MM.1S (cell line): ENCODE results near the gene WDR4.

Experiments
- DNase-seq: peaks from one replicate; pipeline ENCODE4 v3.0.0-alpha.2; 2015
- H2AFZ ChIP-seq: fragments of 300-600 bp; sonication (generic); 2 replicates; pipeline ENCODE4 v1.6.0; 2016; ENCODE audit warnings: antibody characterized with exemption, low read length
- H3F3A ChIP-seq: fragments of 300-600 bp; sonication (generic); 2 replicates; pipeline ENCODE4 v1.6.1; 2016; ENCODE audit warnings: mild to moderate bottlenecking, antibody characterized with exemption, low read length, moderate library complexity, mixed read lengths; ENCODE audit not compliant: insufficient read depth
- H3K27ac ChIP-seq: fragments of 300-600 bp; sonication (generic); 2 replicates; pipeline ENCODE4 v1.5.1; 2016; ENCODE audit warnings: mild to moderate bottlenecking, low read length
- H3K27me3 ChIP-seq: fragments of 300-600 bp; sonication (generic); replicated peaks from 2 replicates; pipeline ENCODE4 v1.6.0; 2016; ENCODE audit warnings: low read length; ENCODE audit not compliant: insufficient read depth
- H3K36me3 ChIP-seq: fragments of 300-600 bp; sonication (generic); replicated peaks from 2 replicates; pipeline ENCODE4 v1.6.1; 2016; ENCODE audit warnings: mild to moderate bottlenecking, low read length, mixed read lengths; ENCODE audit not compliant: insufficient read depth
- H3K4me1 ChIP-seq: fragments of 300-600 bp; sonication (generic); 2 replicates; pipeline ENCODE4 v1.6.1; 2016; ENCODE audit warnings: low read length, mixed read lengths
- H3K4me2 ChIP-seq: fragments of 300-600 bp; sonication (generic); 2 replicates; pipeline ENCODE4 v1.6.0; 2016; ENCODE audit warnings: low read depth, low read length
- H3K4me3 ChIP-seq: fragments of 300-600 bp; sonication (generic); 2 replicates; pipeline ENCODE4 v1.5.1; 2016; ENCODE audit warnings: low read length, mixed read lengths
- H3K79me2 ChIP-seq: fragments of 300-600 bp; sonication (generic); 2 replicates; pipeline ENCODE4 v1.6.1; 2016; ENCODE audit warnings: mixed run types, low read length, mixed read lengths
- H3K9ac ChIP-seq: fragments of 300-600 bp; sonication (generic); 2 replicates; pipeline ENCODE4 v1.6.1; 2016; ENCODE audit warnings: low read length, mixed read lengths
- H3K9me2 ChIP-seq: fragments of 300-600 bp; sonication (generic); replicated peaks from 2 replicates; pipeline ENCODE4 v1.6.1; 2016; ENCODE audit warnings: mild to moderate bottlenecking, low read length, mixed read lengths; ENCODE audit not compliant: insufficient read depth
- H3K9me3 ChIP-seq: fragments of 300-600 bp; sonication (generic); replicated peaks from 2 replicates; pipeline ENCODE4 v1.6.1; 2016; ENCODE audit warnings: mild to moderate bottlenecking, low read length, mixed read lengths; ENCODE audit not compliant: insufficient read depth
- H4K20me1 ChIP-seq: fragments of 300-600 bp; sonication (generic); 2 replicates; pipeline ENCODE4 v1.6.1; 2016; ENCODE audit warnings: mild to moderate bottlenecking, low read length, moderate library complexity, mixed read lengths; ENCODE audit not compliant: insufficient read depth
- CTCF ChIP-seq: fragments of 300-600 bp; sonication (generic); IDR thresholded peaks from 2 replicates; pipeline ENCODE4 v1.5.1; 2016; ENCODE audit warnings: antibody characterized with exemption, low read length, mixed read lengths
- EZH2 ChIP-seq: fragments of 300-600 bp; sonication (generic); optimal IDR thresholded peaks from 2 replicates; pipeline ENCODE3; 2017; ENCODE audit warnings: low read depth, mild to moderate bottlenecking, antibody characterized with exemption, low read length, mixed read lengths
- EZH2phosphoT487 ChIP-seq: fragments of 300-600 bp; sonication (generic); IDR thresholded peaks from 2 replicates; pipeline ENCODE4 v1.6.1; 2018; ENCODE audit warnings: antibody characterized with exemption, low read length

Gene WDR4

GRCh38 chr21:42861311-42861847, 18.0 kb downstream of the WDR4 start:
- Histone ChIP-seq H3K9me3 (no peaks in the 10 kb centered on the region), H3K36me3 (peaks cover 47% of the 10 kb centered on the region), H4K20me1 (peaks cover 56% of the 10 kb centered on the region), H3K9me2 (no peaks in the 10 kb centered on the region), H3K4me1 (no peaks in the 10 kb centered on the region), H3K27me3 (no peaks in the 10 kb centered on the region), H2AFZ (no peak overlapping the region), H3K9ac (no peak overlapping the region), H3K4me2 (no peak overlapping the region), H3F3A (no peaks in the 10 kb centered on the region), H3K4me3 (no peak overlapping the region), H3K79me2 (peaks cover 95% of the 10 kb centered on the region), H3K27ac (no peak overlapping the region)
- TF ChIP-seq EZH2phosphoT487 (no peak), EZH2 (no peak), CTCF (no peak)
- DNase-seq: no peak

DNA sequence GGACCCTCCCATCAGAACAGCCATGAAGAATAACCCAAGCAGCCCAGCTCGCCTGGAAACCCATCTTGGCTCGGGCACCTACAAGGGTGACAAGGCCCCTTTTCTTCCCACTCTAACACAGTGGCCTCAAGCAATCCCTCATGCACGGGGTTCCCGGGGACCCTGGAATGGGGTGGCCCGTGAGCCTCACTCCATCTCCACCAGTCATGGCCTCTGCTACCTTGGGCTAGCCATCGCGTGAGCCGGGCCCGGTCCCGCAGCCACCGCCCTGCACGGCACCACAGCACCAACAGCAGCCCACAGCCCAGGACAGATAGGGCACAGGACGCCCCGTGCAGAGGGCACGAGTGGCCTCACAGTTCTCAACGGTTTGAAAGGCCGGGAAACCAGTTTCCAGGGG, 19.0 kb downstream of the WDR4 start:
- Histone ChIP-seq H3K4me1 (no peaks in the 10 kb centered on the region), H2AFZ (no peak overlapping the region), H3K9me2 (no peaks in the 10 kb centered on the region), H3K79me2 (peaks cover 95% of the 10 kb centered on the region), H3K4me3 (no peak overlapping the region), H3K9ac (no peak overlapping the region), H4K20me1 (peaks cover 50% of the 10 kb centered on the region), H3K4me2 (no peak overlapping the region), H3K36me3 (peaks cover 53% of the 10 kb centered on the region), H3F3A (no peaks in the 10 kb centered on the region), H3K27ac (no peak overlapping the region), H3K9me3 (no peaks in the 10 kb centered on the region), H3K27me3 (no peaks in the 10 kb centered on the region)
- TF ChIP-seq EZH2 (no peak), EZH2phosphoT487 (no peak), CTCF (no peak)
- no peak for DNase-seq

DNA sequence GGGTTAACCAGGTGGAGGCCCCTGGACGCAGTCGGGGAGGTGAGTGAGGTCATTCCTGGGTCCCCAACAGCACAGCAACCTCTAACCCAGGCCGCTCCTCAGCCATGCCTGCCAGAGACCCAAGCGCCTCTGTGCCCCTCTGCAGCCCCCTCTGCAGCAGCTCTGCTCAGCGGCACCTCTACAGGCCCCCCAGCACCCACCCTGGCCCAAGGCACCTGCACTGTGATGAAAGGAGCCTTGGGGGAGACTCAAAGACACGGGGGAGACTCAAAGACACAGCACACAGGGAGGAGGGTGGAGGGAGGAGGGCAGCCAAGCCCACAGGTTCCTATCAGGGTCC, 19.5 kb downstream of the WDR4 start:
- no peaks in the 10 kb centered on the region for H3K9me2 ChIP-seq
- no peak for DNase-seq
- H3K9me3 ChIP-seq: no peaks in the 10 kb centered on the region
- no peak overlapping the region for H2AFZ ChIP-seq
- peaks cover 45% of the 10 kb centered on the region for H4K20me1 ChIP-seq
- H3F3A ChIP-seq: no peaks in the 10 kb centered on the region
- H3K4me1 ChIP-seq: no peaks in the 10 kb centered on the region
- H3K4me2 ChIP-seq: no peak overlapping the region
- H3K9ac ChIP-seq: no peak overlapping the region
- no peaks in the 10 kb centered on the region for H3K27me3 ChIP-seq
- peaks cover 56% of the 10 kb centered on the region for H3K36me3 ChIP-seq
- TF ChIP-seq CTCF (no peak), EZH2 (no peak), EZH2phosphoT487 (no peak)
- no peak overlapping the region for H3K4me3 ChIP-seq
- peaks cover 94% of the 10 kb centered on the region for H3K79me2 ChIP-seq
- no peak overlapping the region for H3K27ac ChIP-seq
